Daoy (cell line): Measurements from ENCODE around the gene FRMD8. TPM values are rescaled to one million over a fixed set of nuclear protein-coding genes. Genes with fewer than 3 reads are reported as not detected.
"Not testable (repeated sequence)": the region's sequence is repeated elsewhere in the genome, so short reads cannot be mapped to it uniquely, and the experiment has no call there.

Experiments
- DNase-seq: peaks from one replicate; pipeline ENCODE4 v3.0.0-alpha.2; 2015; ENCODE audit warnings: low read depth
- total RNA-seq: library from RNA; depleted of rRNA; stranded (reverse); fragments of >200 nt; shearing (Covaris generic); gene quantifications from 2 replicates; pipeline ENCODE4 v1.2.3, GENCODE V29; 2014

FRMD8 gene
- total RNA-seq, 1 experiment from 2014 or later: 48.9 TPM

- DNase-seq: not testable (repeated sequence)
Measured at GRCh38 chr11:65413077-65413664, 26.7 kb downstream of the FRMD8 start.

- DNase-seq: no peak
Measured at GRCh38 chr11:65414776-65415498, 28.5 kb downstream of the FRMD8 start.

GRCh38 chr11:65415499-65416340, 29.3 kb downstream of the FRMD8 start:
- DNase-seq: no peak

GRCh38 chr11:65416341-65416824, 29.9 kb downstream of the FRMD8 start:
- DNase-seq: peak; percentile 88

- no peak for DNase-seq
Measured at GRCh38 chr11:65416841-65417701, 30.6 kb downstream of the FRMD8 start.

- DNase-seq: no peak
Measured at GRCh38 chr11:65417702-65418430, 31.4 kb downstream of the FRMD8 start.

GRCh38 chr11:65418431-65418680, 31.9 kb downstream of the FRMD8 start:
- no peak for DNase-seq

GRCh38 chr11:65418681-65419459, 32.4 kb downstream of the FRMD8 start:
- DNase-seq: peak; percentile 98

- DNase-seq: no peak
Measured at GRCh38 chr11:65419460-65419771, 33.0 kb downstream of the FRMD8 start.

GRCh38 chr11:65419772-65420481, 33.5 kb downstream of the FRMD8 start:
- peak; percentile 90 for DNase-seq

GRCh38 chr11:65420506-65420905, 34.1 kb downstream of the FRMD8 start:
- DNase-seq: no peak

GRCh38 chr11:65420979-65421793, 34.7 kb downstream of the FRMD8 start:
- peak; percentile 96 for DNase-seq

- DNase-seq: peak; percentile 95
Measured at GRCh38 chr11:65421794-65422632, 35.6 kb downstream of the FRMD8 start.

- peak; percentile 91 for DNase-seq
Measured at GRCh38 chr11:65422633-65423515, 36.4 kb downstream of the FRMD8 start, which contains the start of gene NEAT1. Gene NEAT1, plus strand, starts transcription at chr11:65422798.

GRCh38 chr11:65423516-65424204, 37.2 kb downstream of the FRMD8 start:
- DNase-seq: no peak
